Measurements from ENCODE around the gene BCAN. TPM values are rescaled to one million over a fixed set of nuclear protein-coding genes. Genes with fewer than 3 reads are reported as not detected.

The BCAN gene
- total RNA-seq, 1 donor from 2014 or later, result not detected

DNA sequence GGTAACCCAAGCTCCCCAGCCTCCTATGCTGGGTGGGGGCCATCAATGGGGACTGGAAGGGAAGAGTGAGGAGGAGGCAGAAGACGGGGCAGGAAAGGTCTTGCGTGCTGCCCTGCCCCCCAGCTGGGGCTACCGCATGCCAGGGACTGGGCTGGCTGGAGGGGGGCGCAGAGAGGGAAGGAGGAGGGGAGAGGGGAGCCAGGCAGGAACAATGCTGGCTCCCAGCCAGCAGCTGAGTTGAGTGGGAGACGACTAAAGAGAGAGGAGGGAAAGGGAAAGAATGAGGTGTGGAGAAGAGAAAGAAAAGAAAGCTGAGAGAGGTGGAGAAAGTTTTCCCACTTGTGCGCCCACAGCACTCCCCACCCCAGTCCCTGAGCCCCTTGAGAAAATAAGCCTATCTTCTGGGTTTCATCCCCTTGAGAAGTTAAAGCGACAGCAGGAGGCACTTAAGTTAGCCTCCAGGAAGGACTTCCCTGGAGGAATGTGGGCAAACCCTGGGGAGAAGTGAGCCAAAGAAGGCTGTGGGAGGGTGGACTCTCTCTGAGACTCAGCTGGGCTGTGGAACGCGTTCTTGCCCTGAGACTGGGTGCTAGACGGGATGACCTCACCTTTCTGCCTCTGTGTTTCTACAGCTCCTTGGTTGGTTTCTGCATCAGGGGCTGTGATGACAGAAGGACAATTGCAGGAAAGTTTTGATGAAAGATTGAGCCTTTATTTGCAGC lies 48.2 kb downstream of the BCAN start:
- Histone ChIP-seq H3K4me1 (peaks cover 3 to 8% of the 10 kb centered on the region in 2 donors), H3K27me3 (peaks cover 8% of the 10 kb centered on the region), H3K9me3 (no peaks in the 10 kb centered on the region), H3K27ac (no peak overlapping the region), H3K4me3 (peak overlapping the region in 1 of 2 donors; percentile 41), H3K36me3 (no peaks in the 10 kb centered on the region)
- no peak for DNase-seq (ENCODE audit: low spot score in 2 of 2)
- intact Hi-C loops (cut with DNase I), result loop anchor here (1.0 to 10.0 kb wide), 3 partner anchors 16 to 205 kb away; partner anchors contain the start of gene PEAR1
- TF ChIP-seq, protein P1, sequence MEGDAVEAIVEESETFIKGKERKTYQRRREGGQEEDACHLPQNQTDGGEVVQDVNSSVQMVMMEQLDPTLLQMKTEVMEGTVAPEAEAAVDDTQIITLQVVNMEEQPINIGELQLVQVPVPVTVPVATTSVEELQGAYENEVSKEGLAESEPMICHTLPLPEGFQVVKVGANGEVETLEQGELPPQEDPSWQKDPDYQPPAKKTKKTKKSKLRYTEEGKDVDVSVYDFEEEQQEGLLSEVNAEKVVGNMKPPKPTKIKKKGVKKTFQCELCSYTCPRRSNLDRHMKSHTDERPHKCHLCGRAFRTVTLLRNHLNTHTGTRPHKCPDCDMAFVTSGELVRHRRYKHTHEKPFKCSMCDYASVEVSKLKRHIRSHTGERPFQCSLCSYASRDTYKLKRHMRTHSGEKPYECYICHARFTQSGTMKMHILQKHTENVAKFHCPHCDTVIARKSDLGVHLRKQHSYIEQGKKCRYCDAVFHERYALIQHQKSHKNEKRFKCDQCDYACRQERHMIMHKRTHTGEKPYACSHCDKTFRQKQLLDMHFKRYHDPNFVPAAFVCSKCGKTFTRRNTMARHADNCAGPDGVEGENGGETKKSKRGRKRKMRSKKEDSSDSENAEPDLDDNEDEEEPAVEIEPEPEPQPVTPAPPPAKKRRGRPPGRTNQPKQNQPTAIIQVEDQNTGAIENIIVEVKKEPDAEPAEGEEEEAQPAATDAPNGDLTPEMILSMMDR (IDR thresholded peaks at IDR 0.05), result no peak

DNA sequence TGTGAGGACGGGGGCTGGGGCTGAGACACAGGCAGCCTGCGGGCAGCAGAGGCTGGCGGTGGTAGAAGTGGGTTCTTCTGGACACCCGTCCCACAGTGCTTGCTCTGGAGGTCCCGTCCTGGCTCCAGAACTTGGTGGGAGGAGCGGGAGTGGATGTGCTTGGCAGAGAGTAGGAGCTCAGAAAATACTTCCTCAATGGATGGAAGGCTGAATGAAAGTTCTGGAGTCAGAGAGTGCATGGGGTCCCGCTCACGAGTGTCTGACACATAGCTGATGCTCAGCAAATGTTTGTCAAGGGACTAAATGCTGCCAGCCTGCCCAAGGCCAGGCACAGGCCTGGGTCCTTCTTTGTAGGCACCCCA lies 48.7 kb downstream of the BCAN start:
- intact Hi-C loops (cut with DNase I), result loop anchor here (10.0 kb wide), 1 partner anchor 204 kb away; the partner anchor contains the start of gene PEAR1
- TF ChIP-seq, protein P1 (IDR thresholded peaks at IDR 0.05), result no peak
- Histone ChIP-seq H3K27me3 (peaks cover 8% of the 10 kb centered on the region), H3K27ac (no peak overlapping the region), H3K4me1 (peaks cover 3 to 8% of the 10 kb centered on the region in 2 donors), H3K9me3 (no peaks in the 10 kb centered on the region), H3K36me3 (no peaks in the 10 kb centered on the region), H3K4me3 (no peak overlapping the region)
- no peak for DNase-seq (ENCODE audit: low spot score in 2 of 2)

DNA sequence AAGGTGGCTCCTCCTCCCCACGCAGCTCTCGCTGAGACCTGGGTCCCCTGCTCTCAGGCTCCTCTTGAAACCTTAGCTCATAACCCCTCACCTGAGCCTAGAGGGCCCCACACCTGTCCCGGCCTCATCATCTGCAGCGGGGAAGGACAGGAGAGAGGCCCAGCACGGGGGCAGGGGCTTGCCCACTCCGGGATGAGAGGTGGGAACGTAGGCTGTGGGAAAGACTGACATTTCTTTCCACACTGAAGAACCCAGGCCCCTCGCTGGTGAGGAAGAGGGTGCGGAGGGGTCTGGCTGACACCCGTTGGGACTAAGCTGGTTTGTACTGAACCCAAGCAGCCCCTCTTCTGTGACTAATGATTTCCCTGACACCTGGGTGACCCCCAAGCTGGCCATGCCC lies 49.3 kb downstream of the BCAN start:
- Histone ChIP-seq H3K9me3 (no peaks in the 10 kb centered on the region), H3K4me3 (no peak overlapping the region), H3K27ac (no peak overlapping the region), H3K27me3 (peaks cover 8% of the 10 kb centered on the region), H3K4me1 (peaks cover 3 to 8% of the 10 kb centered on the region in 2 donors), H3K36me3 (no peaks in the 10 kb centered on the region)
- TF ChIP-seq, protein P1 (IDR thresholded peaks at IDR 0.05), result no peak
- DNase-seq (ENCODE audit: low spot score in 2 of 2), result no peak
- intact Hi-C loops (cut with DNase I), result loop anchor here (10.0 kb wide), 1 partner anchor 204 kb away; the partner anchor contains the start of gene PEAR1

DNA sequence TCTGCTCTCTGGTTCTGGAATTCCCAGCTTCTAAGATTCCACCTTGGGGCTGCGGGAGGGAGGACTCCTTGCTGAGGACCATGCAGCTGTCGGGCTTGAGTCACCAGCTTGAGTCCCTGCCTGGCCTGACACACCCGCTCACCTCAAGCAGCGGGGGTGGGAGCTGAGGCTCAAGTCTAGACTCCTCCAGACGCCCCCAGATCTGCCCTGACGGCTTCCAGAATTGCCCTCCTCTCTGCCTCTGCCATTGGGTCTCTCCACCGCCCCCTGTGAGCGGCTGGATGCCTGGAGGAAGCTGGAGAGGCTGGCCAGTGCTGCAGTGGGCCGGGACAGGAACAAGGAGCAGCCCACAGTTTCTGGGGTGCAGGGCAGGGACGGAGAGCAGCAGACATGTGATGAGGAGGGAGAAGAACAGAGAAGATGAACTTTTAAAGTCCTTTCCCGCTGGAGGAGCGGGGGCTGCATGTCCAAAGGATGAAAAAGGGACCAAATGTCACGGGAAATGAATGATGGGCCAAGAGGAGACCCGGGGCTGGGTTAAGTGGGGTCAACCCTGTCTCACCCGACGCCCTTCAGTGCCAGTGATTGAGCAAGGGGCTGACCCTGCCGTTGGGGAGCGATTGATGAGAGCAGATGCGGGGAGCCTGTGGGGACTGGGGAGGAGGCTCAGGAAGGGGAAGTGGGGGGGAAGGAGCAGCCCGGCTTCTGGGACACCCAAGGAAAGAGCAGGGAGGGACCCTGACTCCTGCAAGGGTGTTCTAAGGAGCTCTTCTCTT lies 49.9 kb downstream of the BCAN start:
- intact Hi-C loops (cut with DNase I), result loop anchor here (10.0 kb wide), 1 partner anchor 203 kb away; the partner anchor contains the start of gene PEAR1
- no peak overlapping the region for H3K27ac ChIP-seq
- TF ChIP-seq, protein P1 (IDR thresholded peaks at IDR 0.05), result no peak
- DNase-seq (ENCODE audit: low spot score in 2 of 2), result no peak
- H3K27me3 ChIP-seq, result peaks cover 8% of the 10 kb centered on the region
- no peak overlapping the region for H3K4me3 ChIP-seq
- H3K9me3 ChIP-seq, result no peaks in the 10 kb centered on the region
- H3K36me3 ChIP-seq, result no peaks in the 10 kb centered on the region
- peaks cover 3 to 8% of the 10 kb centered on the region in 2 donors for H3K4me1 ChIP-seq

DNA sequence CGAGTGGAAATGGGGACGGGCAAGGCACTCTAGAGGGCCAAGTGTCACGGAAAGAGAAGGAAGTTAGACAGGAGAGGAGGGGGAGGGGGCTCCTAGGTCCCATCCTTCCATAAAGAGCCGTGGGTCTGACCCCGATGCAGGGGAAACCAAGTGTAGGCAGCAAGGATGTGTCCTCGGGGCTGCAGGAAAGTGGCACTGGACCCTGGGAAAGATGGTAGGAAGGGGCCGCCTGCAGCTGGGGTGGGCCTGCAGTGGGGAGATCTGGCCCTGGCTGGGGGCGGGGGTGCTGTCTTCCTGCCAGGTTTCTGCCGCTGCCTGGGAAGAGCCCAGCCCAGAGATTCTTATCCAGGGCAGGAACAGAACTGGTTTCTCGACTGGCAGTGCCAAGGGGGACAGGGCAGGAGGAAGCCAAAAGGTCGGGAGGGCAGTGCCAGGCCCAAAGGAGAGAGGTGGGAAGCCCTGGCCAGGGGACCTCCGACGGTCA lies 50.6 kb downstream of the BCAN start:
- TF ChIP-seq, protein P1 (IDR thresholded peaks at IDR 0.05), result no peak
- no peaks in the 10 kb centered on the region for H3K36me3 ChIP-seq
- H3K27me3 ChIP-seq, result peaks cover 8% of the 10 kb centered on the region
- peaks cover 3 to 8% of the 10 kb centered on the region in 2 donors for H3K4me1 ChIP-seq
- H3K9me3 ChIP-seq, result no peaks in the 10 kb centered on the region
- intact Hi-C loops (cut with DNase I), result loop anchor here (10.0 kb wide), 1 partner anchor 202 kb away; the partner anchor contains the start of gene PEAR1
- H3K4me3 ChIP-seq, result no peak overlapping the region
- H3K27ac ChIP-seq, result no peak overlapping the region
- no peak for DNase-seq (ENCODE audit: low spot score in 2 of 2)
